SK-MEL-5 (cell line): ENCODE measurements around the gene WDR64. TPM values are rescaled to one million over a fixed set of nuclear protein-coding genes. Genes with fewer than 3 reads are reported as not detected.
"Not testable (repeated sequence)": the region's sequence is repeated elsewhere in the genome, so short reads cannot be mapped to it uniquely, and the experiment has no call there.

Experiments
- DNase-seq: peaks from one replicate; pipeline ENCODE4 v3.0.0-alpha.2; 2016; ENCODE audit warnings: low read depth, low spot score
- in situ Hi-C: cut with HindIII; loops from 2 replicates; pipeline ENCODE4 v1.10.0; 2016; ENCODE audit warnings: low sequenced_read_pairs, high pct_unique_total_duplicates, low pct_unique_long_range_greater_than_20kb
- total RNA-seq: library from RNA; depleted of rRNA; stranded (reverse); fragments of >200 nt; shearing (Covaris generic); gene quantifications from 2 replicates; pipeline ENCODE4 v1.2.3, GENCODE V29; 2014

The WDR64 gene
- total RNA-seq, 1 experiment from 2014 or later, result not detected

DNA sequence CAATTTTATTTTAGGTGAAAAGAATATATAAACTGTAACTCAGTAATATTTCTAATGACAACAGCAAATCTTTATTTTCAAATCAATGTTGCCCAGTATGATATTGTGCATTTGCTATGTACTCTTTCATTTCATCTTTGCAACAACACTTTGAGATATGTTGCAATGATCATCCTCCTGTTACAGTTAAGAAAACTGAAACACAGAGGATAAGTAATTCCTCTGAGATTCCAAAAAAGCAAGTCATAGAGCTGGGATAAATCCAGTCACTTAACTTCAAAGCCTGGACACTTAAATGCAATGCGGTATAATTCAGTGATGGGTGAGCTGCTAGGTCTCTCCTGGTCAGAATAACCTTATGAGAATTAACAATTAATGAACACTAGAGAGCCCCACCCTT lies 147.3 kb downstream of the WDR64 start:
- in situ Hi-C loops, result no loop called here

DNA sequence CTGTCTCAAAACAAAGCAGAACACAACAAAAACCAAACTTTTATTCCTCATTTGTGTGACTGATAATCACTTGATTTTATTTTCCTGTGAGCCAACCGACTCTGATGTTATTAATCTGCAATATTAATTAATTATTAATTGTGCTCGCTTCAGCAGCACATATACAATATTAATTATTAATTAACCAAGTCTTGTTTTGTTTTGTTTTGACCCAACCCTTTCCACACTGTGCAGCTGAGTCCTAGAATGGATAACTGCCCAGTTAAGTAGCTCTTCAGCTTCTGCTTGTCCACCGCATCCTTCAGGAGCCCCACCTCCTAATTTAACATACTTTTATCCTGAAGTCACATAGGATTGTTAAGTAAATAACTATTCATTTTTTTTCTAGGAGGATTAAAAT lies 148.6 kb downstream of the WDR64 start:
- no peak for DNase-seq
- in situ Hi-C loops, result no loop called here

More for the DNA sequence above, 147.3 kb downstream of the WDR64 start:
- no peak for DNase-seq

DNA sequence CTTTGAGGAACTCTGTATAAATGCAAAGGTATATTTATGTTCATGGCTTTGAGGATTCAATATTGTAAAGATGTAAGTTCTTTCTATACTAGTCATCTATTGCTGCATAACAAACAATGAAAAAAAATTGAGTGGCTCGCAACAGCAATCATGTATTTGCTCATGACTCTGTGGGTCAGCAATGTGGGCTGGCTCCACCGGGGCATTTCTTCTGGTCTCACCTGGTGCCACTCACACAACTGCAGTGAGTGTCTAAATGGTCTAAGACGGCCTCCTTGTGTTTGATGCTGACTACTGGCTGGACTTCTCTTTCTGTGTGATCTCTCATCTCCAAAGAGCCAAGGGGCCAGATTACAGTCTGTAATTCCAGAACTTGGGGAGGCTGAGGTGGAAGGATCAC lies 150.8 kb downstream of the WDR64 start:
- in situ Hi-C loops, result no loop called here
- DNase-seq, result no peak

DNA sequence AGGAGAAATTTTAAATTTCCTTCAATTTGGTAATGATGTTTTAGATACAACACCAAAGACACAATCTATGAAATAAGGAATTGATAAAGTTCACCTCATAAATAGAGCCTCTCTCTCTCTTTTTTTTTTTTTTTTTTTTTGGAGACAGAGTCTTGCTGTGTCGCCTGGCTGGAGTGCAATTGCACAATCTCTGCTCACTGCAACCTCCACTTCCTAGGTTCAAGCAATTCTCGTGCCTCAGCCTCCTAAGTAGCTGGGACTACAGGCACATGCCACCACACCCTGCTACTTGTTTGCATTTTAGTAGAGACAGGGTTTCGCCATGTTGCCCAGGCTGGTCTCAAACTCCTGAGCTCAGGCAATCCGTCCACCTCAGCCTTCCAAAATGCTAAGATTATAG lies 152.6 kb downstream of the WDR64 start:
- in situ Hi-C loops, DNase-seq: not testable (repeated sequence)

DNA sequence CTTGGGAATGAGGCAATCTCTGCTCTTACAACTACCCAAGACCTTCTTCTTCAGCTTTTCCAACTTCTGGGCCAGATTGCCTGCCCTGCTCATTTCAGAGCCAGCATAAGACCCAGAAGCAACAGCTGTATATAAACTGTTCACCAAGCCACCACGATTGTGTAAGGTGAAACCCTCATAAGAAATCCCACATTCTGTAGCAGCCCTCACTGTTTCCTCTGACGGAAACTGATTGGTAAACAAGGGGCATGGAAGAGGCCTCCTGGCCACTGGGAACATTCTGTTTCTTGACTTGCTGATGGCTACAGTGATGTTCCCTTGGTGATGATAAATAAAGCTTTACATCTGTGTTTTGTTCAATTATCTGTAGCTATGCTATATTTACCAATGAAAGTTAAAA lies 156.2 kb downstream of the WDR64 start:
- no peak for DNase-seq

DNA sequence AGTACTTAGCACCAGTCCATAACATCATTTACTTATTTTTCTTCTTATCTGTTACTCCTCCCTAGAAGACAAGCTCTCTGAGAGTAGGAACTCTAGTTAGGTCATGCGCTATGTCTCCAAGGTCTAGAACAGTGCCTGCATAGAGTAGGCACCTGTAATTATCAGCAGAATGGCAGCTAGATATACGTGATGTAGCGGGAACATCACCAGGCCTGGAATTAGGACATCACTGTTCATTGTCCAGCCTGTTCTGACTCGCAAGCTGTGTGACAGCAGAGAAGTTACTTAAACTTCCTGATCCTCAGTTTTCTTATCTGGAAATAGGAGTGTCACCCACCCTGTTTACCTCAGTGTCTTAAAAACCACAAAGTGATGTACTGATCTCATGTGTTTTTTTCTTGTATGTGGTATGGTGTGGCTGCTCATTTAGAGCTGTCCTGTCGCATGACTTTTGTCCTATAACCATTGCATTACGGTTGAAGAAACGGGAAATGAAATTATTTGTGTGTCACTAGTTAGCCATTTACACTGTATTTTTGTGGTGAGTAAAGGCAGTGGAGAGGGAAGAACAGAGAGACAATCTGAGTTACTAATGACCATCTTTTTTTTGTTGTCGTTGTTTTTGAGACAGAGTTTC lies 158.8 kb downstream of the WDR64 start:
- in situ Hi-C loops, result no loop called here
- DNase-seq, result no peak

More for the DNA sequence above, 156.2 kb downstream of the WDR64 start:
- in situ Hi-C loops, result no loop called here

DNA sequence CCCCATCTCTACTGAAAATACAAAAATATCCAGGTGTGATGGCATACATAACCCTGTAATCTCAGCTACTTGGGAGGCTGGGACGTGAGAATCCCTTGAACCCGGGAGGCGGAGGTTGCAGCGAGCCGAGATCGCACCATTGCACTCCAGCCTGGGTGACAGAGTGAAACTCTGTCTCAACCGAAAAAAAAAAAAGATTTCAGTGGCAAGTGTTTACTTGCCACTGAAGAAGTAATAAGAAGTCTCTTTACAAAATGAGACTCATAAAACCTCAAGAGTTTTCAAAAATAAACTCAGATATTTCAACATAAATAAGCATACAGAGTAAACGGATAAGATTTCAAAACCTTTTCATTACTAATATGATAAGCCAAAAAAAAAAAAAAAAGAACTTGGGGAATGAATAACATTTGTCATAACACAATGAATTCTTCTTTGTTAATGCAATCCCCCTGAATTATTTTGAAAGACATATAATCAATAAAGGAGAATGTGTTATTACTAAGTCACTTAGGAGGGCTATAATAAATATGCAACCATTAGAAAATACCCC lies 161.8 kb downstream of the WDR64 start:
- no peak for DNase-seq
- in situ Hi-C loops, result no loop called here

DNA sequence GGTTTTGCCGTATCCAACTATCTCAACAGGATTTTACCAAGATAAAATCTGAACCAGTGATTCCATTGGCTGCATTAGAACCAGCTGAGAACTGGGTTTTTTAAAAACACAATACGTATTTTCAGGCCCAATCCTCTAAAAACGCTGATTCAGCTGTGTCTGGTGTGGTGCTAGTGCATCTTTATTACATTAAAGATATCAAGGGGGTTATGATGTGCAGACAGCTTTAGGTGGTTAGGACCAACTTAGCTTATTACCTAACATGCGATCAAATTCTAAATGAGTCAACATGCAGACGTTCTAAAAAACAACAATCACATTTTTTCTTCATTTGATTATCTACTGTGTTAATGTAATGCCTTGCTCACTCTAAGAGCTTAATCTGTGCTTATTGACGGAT lies 163.9 kb downstream of the WDR64 start:
- DNase-seq, result no peak
- in situ Hi-C loops, result no loop called here

DNA sequence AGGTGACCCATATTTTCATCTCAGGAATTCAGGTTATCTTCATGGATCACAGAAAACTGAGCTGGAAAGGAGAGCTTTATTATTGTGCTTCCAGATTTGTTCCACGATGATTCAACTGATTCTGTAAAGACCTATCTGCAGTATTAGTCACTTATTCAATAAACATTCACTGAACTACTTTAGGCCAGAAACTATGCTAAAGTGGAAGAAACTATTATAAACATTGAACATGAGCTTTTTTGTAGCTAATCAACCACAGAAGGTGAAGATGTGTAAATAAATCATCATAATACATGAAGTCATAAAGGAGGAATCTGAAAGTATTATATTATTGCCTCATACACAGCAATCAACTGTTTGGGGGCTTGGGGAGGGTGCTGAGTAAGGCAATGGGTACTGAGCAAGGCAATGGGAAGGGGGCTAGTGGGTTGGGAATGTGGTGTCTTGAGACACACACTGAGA lies 165.3 kb downstream of the WDR64 start:
- DNase-seq, result no peak
- in situ Hi-C loops, result no loop called here

DNA sequence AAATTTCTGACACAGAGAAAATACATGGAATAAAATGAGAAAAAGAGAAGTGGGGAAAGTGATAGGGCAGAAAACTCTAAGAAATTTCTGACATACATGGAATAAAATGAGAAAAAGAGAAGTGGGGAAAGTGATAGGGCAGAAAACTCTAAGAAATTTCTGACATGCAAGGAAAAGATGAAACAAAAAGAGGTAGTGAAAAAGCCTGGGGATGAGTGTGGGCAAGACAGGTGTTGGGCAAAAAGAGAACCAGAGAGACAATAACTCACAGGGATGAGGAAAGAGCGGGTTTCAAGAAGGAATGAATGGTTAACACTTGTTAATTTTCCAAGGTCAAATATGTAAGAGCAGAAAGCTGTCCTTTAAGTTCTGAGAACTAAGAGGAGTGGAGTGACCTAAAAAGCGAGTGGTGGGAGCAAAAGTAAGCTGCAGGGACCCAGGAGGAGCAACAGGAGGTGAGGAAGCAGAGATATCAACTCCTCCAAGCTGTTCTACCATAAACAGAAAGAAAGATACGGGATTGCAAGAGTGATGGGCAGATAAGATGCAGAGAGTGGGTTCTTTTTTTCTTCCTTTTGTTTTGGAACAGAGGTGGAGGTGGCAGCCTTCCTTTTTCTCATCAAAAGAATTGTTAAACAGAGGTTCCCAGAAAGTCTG lies 166.0 kb downstream of the WDR64 start:
- no peak for DNase-seq
- in situ Hi-C loops, result no loop called here

DNA sequence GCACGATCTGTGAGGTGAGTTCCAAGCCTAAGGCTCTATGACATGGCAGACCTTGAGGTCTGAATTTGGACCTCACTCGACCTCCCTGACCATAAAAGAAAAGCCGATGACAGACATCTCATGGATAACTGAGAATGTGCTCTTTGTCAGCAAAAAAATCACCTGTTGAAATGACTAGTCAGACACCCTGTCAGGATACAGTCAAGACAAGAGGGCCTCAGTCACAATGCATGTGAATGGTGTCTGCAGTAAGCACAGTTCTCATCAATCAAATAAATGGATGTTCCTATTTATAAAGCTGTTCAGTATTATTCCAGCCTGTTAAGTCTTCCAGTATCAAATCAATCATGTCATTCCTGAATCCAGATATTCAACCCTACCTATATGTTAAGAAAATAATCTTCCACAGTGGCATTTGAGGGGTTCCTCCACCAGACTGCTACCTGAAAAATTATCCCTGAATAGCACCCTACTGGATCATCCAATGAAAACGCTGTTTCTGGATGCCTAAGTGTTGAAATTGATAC lies 167.3 kb downstream of the WDR64 start:
- no peak for DNase-seq
- in situ Hi-C loops, result no loop called here

DNA sequence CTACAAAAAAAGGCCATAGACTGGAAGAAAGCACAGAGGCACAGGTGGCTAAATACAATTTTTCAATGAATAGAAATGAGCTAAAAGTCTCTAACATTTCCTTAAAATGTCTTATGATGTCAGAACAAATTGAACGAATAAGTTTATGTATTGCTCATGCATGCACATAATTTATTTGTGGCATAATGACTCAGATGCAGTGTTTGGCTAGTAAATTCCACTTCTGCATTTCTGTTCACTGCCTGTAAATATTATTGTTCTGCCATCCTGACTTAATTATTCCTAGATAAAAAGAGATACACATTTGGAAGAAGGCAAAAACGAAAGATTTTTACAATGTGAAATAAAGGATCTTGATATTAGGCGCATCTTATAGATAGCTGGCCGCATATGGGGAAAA lies 169.3 kb downstream of the WDR64 start:
- no peak for DNase-seq
- in situ Hi-C loops, result no loop called here

DNA sequence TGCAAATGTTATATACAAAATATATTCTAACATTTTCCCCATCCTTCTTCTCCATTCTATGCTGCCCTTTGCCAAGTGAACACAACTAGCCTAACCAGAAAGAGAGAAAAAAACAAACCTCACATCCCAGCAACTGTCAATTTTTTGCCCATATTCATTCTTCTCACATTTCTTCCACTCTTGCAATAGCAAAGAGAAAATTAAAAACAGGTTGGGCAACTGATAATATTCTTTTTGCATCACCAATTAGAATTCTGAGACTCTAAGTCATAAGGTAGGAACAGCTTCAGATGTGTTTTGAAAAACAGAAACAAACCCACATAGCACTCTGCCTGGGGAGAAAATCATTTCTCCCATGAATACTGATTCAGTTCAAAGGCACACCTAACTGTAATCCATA lies 170.8 kb downstream of the WDR64 start:
- no peak for DNase-seq
- in situ Hi-C loops, result no loop called here

DNA sequence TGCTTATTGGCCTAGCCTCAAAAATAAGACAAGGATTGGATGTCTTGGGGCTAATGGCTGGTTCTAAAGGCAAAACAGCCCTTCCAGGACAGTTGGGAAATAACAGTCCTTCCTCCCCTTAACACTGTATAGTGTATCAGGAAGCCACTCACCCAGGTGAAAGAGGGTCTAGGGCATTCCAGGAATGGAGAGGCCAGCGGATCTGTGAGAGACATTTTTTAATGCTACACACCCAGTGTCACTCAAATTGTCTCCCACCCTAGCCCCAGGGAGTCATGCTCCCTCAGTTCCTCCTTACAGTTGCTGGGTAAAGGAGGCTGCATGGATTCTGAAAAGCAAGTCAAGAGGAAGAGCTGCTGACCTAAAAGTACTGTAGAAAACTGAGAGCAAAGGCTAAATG lies 171.8 kb downstream of the WDR64 start:
- in situ Hi-C loops, result no loop called here
- DNase-seq, result no peak

DNA sequence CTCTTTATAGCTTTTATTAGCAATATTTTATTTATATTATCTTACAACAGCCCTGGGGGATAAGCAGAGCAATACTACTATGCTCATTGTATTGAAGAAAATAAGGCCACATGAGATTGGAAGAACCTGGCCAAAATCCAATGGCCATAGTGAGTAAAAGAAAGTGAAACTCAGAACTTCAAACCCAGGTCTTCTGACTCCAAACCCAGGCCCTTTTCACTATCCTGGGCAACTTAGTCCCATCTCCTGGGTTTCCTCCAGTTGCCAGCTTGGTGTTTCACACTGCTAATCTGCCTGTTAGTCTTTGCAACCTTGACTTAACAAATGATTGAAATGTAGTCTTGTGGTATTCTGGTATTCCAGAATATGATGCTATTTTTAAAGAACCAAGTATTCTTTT lies 173.5 kb downstream of the WDR64 start:
- in situ Hi-C loops, result no loop called here
- no peak for DNase-seq

DNA sequence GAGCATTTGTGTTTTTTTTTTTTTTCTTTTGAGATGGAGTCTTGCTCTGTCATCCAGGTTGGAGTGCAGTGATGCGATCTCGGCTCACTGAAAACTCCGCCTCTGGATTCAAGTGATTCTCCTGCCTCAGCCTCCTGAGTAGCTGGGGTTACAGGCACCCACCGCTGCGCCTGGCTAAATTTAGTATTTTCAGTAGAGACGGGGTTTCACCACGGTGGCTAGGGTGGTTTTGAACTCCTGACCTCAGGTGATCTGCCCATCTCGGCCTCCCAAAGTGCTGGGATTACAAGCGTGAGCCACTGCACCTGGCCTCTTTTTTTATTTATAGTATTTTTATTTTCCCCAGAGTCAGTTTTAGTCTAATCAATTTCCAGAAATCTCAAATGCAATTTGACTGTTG lies 174.5 kb downstream of the WDR64 start:
- in situ Hi-C loops, DNase-seq: not testable (repeated sequence)

DNA sequence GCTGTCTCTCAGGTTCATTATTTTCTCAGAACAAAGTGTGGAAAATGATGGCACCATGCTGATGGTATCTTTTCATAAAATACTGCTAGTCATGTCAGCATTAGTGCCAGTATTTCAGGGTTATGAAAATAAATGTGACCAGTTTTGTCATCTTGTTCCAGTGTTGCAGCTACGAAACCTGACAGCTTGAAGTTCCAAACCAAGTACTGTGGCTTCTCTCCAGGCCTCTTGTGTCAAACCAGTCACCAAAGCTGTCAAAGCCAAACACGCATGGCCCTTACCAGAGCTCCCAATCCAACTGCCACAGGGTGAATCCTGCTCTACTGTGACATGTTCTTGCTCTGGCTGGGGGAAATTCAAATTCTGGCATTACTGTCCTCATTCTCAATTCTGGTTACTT lies 175.2 kb downstream of the WDR64 start:
- in situ Hi-C loops, result no loop called here

DNA sequence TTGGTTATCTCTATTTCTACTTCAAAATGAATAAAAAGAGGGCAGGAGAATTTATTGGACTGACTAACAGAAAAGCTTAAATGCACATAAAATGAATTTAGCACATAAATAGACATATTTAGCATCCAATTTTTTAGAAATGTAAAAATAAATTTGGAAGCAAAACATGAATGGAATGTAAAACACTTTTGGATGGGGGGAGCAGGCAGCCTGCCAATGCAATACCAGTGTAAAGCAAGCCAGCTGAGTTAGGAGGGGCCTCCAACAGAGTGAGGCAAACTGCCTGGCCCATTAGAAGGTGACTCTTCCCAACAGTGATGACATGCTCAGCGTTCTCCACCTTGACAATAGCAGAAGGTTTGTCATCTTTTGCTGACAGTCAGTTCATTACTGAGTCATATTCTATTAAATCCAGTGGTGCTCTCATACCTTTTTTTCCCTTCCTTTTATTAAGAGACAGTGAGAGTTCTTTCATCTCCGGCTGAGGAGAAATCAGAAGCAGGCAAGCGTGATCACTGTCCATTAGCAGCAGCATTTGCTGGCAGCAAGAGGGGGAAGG lies 176.5 kb downstream of the WDR64 start:
- no peak for DNase-seq
- in situ Hi-C loops, result no loop called here

More for the DNA sequence above, 175.2 kb downstream of the WDR64 start:
- no peak for DNase-seq

DNA sequence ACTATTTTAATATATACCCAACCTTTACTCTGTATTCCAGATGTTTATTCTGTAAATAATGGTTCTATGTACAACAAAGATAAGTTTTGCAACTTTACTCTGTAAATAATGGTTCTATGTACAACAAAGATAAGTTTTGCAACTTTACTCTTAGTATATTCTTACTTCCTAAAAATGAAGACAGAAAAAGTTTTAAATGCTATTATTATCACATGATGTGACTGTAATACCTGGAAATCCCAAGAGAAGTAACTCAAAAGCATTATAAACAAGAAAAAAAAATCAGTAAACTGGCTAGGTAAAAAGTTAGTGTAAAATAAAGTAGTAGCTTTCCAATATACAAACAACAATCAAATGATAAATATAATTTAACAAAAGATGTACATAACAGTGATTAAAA lies 177.4 kb downstream of the WDR64 start:
- in situ Hi-C loops, result no loop called here
- no peak for DNase-seq
